NCI-H1092 (cell line): ENCODE data around the gene UROC1.

Experiments
- DNase-seq: peaks from one replicate; lab custom pipeline; 2025; lab: John Stamatoyannopoulos, UW

The UROC1 gene

GRCh38 chr3:126516152-126516935 lies 1.2 kb downstream of the UROC1 start:
- no peak for DNase-seq

DNA sequence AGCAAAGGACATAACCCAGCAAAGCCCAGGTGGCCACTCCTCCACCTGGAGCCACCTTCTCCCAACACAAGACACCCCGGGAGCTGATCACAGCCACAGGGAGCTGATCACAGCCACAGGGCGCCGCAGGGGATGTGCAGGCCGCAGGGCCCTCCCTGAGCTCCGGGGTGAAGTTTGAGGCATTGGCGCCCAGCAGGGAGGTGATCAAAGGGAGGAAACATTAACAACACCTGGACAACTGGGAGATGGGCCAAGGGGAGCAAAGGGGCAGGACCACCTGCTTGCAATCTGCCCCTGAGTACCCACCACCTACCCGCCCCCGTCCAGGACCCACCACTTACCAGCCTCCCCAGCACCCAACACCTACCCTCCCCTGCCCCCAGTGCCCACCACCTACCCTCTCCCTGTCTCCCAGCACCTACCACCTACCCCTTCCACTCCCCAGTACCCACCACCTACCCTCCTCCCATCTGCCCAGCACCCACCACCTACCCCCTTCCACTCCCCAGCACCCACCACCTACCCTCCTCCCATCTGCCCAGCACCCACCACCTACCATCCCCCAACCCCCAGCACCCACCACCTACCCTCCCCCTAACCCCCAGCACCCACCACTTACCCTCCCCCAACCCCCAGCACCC lies 2.4 kb downstream of the UROC1 start:
- DNase-seq, result no peak

GRCh38 chr3:126514161-126514560 lies 3.4 kb downstream of the UROC1 start:
- DNase-seq, result no peak

DNA sequence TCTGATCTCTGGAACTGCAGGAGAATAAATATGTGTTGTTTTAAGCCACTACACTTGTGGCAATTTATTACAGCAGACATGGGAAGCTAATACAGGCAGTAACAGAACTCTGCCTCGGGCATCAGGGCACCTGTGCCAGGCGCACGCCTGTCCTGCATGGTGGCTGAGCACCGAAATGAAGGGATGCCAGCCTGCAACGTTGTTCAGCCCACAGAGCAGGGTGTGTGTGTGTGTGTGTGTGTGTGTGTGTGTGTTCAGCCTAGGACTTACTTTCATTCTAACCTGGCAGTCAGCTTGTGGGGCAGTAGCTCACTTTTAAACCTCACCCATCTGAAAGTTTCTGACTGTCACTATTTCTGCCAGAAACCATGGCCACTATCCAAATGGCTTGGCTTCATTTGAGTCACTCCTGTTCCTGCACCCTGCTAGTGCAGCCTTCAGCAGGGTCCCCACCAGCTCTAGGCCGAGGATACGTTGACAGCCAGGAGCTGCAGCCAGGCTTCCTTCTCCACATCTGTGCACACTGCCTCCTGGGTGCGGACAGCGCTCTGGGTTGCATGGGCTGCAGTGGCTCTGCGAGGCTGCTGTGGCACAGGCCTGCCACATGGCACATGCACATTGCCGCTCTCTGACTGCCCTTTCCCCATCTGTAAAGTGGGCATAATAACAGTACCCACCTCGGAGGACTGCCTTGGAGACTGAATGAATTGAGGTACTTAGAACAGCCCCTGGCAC lies 4.5 kb downstream of the UROC1 start:
- no peak for DNase-seq

DNA sequence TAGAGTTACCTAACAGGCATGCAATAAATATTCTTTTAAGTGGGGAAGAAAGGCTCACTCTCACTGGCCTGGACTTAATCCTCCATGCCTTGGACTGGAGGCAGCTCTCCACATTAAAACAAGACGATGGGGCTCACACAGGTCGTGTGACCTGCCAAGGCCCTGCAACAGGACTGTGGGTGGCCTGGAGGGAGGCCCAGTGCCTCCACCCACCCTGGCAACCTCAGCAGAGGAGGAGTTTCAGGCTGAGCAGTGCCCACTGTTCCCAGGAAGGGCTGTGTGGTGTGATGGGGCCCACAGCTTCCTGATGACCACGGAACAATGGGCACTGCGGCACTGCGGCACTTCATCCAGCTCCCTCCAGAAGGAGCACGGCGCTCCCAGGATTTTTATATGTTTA lies 5.5 kb downstream of the UROC1 start:
- no peak for DNase-seq

DNA sequence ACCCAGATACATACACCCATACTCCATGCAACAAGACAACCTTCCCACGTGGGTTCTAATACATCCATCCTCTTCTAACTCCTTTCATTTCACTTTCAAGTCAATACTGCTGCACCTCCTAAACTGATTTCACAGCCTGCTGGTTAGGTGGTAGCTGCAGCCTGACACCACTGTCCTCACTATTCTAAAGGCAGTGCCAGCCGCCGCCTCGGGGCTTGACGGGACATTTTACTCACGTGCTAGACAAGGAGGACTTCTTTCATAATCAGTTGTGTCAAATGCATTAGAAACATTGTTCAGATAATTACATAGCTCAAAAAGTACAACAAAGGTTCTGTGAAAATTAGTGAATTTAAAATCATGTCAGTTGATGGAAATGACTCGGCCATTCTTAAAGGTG lies 6.3 kb downstream of the UROC1 start:
- DNase-seq, result no peak

DNA sequence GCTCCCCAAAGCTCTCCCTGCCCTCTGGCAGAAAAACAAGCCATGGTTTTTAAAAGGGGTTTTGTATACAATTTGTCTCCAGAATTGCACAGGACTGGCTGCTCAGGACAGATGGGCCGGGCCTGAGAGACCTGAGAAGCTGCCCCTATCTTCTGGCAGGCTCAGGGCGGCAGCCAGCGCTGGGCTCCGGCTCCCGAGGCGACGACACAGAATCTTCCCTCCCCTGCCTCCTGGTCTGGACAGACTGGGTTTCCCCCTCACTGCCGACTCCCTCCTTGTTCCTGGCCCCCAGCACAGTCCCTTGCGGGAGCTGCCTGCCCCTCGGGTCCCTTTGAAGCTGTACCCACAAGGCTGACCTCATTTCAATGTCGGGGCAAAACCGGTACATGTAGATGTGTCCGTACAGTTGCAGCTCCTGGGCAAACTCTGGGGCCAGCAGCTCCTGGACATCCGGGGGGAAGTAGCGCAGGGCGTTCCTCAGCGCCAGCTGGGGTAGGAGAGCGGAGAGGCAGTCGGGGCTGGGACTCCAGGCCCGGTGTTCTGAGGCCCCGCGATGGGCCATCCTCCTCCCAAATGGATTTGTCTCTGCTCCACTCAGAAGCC lies 7.2 kb downstream of the UROC1 start:
- no peak for DNase-seq

- DNase-seq, result no peak
Measured at GRCh38 chr3:126509597-126510307, 7.8 kb downstream of the UROC1 start.

- no peak for DNase-seq
Measured at GRCh38 chr3:126508564-126508964, 9.0 kb downstream of the UROC1 start.

- DNase-seq, result no peak
Measured at GRCh38 chr3:126507886-126508285, 9.7 kb downstream of the UROC1 start.

- DNase-seq, result no peak
Measured at GRCh38 chr3:126503701-126504100, 13.9 kb downstream of the UROC1 start.

GRCh38 chr3:126502656-126503055 lies 14.9 kb downstream of the UROC1 start:
- DNase-seq, result no peak

DNA sequence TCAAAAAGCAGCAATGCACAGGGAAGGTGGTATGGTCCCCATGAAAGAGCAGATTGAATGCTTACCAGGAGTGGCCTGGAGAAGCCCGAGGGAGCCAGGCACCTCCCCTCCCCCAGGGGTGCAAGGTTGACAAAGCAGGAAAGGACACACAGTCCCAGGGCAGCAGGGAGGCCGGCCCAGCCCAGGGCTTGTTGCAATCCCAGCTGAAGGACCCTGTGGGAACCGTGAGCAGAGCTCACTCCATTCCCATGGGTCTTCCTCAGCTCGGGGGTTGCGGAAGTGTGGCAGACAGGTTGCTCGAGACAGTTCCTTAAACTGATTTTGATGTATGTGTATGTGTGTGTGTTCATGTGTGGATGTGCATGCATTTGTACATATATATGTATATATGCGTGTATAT lies 15.8 kb downstream of the UROC1 start:
- no peak for DNase-seq

GRCh38 chr3:126501054-126501453 lies 16.5 kb downstream of the UROC1 start:
- DNase-seq, result no peak

- DNase-seq, result no peak
Measured at GRCh38 chr3:126500016-126500415, 17.6 kb downstream of the UROC1 start.

DNA sequence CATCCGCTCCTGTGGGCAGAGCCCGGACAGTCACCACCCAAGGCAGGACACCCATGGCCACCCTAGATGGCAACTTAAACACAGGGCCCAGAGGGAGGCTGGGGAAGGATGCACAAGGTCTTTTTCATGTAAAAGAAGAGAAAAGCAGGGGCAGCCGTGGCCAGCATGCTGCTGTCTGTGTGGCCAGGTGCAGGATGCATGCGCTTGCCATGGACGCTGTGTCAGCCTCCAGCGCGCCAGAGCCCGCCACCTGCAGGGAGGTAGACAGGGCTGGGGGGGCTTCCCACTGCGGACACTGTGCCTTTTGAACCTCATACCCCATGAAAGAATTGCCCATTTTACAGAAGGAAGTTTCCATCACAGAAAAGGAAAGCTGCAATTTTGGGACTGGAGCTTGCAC lies 18.2 kb downstream of the UROC1 start:
- no peak for DNase-seq

GRCh38 chr3:126498929-126499328 lies 18.6 kb downstream of the UROC1 start:
- no peak for DNase-seq

DNA sequence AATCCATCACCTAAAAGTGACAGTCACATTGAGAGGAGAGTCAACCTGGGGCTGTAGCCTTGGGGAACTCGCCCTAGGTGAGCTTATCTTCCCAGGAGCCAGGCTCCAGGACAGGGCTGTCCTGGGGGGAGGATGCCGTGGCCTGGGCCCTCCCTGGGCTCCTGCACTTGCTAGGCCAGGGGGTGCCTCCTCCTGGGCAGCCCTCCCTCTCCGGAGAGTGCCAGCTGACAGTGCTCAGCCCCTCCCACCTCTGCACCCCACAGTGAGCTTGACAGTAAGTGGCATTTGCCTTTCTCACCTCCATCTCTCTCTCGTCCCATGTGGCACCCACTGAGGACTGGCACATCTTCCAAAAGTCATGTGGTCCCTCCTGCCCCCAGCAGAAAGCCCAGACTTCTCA lies 19.1 kb downstream of the UROC1 start:
- no peak for DNase-seq

GRCh38 chr3:126497956-126498355 lies 19.6 kb downstream of the UROC1 start:
- DNase-seq, result no peak

DNA sequence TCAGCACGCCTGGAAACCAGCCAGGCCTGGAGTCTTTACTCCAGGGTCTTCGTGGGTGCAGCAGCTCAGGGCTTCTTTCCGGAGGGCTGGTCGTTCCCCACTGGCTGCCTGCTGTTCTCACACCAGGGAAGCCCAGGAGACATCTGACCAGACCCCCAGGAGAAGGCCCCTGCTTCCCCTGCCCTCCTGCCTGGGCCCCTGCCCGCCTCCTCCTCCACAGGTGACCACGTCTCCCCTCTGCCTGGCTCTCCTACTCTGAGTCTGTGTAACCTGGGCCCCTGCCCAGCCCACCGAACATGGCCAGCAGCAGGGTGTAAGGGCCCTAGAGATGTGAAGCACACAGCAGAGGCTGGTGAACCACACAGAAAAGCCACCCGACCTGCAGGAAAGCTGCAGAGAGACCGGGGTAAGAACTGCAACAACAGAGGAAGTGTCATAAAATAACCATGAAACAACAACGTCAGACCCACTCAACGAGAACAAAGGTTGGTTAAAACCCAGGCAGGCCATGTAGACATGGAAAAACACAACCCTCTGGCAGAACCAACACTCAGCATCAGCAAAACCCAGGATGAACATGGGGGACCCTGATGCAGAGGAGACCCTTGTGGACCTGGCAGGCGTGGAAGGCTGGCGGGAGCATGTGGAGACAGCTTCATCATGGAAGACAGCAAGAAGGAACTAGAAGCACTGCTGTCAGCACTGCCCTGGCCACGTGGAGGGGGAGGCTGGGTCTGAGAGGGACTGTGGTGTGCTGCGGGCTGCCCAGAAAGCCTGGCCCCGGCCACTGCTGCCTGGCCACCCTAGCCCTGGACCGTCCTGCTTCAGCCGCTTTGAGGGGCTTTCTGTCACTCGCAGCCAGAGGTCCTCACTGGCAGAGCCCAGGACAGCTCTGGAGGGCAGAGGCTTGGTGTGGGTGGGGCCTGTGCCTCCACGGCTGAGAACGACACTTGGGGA lies 20.4 kb downstream of the UROC1 start:
- no peak for DNase-seq

DNA sequence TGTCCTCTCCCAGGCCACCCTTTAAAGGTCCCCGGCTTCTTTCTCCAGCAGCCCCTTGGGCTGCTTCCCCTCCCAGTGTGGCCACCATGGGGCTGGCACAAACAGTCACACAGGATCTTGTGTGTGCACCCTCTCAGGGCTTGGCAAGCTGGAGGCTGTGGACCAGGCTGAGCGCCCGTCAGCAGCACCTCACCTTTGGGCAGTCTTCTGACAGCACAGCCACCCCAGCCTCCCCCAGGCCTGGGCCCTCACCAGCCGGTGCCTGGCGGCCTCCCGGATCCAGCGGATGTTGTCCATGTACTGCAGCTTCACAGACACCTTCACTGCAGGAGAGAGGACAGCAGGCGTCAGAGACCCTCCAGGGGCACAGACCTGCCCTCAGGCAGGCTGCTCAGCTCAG lies 21.8 kb downstream of the UROC1 start:
- no peak for DNase-seq
